Hippocampal formation (tissue), 2 donors: ENCODE results near the gene ERICH6.

ENCODE experiments used
- DNase-seq, 2 donors: peaks; one replicate each; lab custom pipeline; 2025; lab: John Stamatoyannopoulos, UW

Gene ERICH6

GRCh38 chr3:150703756-150704344 lies at the start of gene ERICH6:
ERICH6 (minus strand) TSS chr3:150703920; CDS start chr3:150703898, 22 bp downstream.
- DNase-seq: peak; percentile 73 to 83

DNA sequence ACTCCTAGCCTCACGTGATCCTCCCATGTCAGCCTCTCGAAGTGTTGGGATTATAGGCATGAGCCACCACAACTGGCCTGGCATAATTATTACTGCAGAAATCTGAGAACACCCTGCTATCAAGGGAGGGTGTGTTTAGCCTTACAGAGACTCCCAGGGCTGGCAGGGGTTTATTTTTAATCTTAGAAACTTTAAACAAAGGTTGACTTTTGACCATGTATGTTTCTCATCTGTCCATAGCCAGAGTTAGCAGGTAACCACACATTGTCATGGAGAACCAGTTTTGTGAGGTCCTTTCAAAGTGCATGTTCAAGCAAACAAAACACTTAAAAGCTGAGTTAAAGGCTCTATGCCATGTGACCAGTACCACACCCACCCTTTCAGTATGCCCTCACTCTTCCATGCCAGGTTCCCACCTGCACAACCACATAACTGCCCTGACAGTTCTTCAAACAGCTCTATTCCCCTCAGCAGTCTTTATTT lies 48.1 kb upstream of the ERICH6 start:
- DNase-seq: no peak

GRCh38 chr3:150749255-150749654 lies 45.5 kb upstream of the ERICH6 start:
- DNase-seq: no peak

DNA sequence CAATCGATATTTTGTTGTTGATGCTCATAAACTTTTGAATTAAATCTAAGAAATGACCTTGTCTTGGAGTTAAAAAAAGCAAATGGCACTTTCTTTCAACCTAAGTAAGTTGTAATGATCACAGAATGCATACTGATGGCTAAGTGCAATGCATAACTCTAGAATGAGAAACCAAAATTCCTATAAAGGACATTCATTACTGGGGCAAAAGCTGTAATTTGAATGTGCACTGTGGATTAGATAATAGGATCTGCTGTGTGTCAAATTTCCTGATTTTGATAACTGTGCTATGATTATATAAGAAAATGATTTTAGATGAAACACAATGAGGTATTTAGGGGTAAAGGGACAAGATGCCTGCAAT lies 44.9 kb upstream of the ERICH6 start:
- DNase-seq: no peak

- no peak for DNase-seq
Observed at GRCh38 chr3:150747886-150748683, 44.4 kb upstream of the ERICH6 start.

DNA sequence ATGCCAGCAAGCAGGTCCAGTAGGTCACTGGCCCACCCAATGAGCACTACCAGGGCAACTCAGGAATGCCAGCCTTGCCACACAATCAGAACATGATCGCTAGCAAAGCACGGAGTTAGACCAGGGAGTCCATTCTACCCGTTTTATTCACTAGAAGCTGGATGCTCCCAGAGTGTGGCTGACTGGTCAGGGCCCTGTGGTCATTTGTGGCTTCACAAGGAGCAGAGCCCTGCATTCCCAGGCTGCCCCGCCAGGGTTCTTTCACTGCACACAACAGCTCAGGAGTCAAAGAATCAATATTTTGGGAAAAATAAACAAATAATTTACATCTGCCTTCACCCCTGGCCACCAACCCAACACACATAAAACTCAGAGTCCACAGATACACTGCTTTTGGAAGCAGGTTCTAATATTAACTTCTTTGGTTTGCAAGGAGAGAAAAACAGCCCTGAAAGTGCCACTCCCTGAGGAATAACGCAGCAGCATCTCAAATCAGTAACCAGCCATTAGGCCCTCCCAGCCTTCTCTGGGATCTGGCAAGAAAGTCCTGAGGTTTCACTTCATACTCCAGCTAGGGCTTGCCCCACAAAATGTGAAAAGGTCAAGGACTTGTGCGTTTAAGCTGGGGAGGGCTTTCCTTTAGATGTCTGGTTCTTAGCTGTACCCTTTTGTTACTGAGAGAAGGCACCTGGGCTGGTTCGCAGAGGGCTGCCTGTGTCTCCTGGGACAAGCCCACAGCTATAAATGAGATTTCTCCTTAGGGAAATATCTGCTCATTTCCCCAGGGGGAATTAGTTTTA lies 43.3 kb upstream of the ERICH6 start:
- DNase-seq: no peak

DNA sequence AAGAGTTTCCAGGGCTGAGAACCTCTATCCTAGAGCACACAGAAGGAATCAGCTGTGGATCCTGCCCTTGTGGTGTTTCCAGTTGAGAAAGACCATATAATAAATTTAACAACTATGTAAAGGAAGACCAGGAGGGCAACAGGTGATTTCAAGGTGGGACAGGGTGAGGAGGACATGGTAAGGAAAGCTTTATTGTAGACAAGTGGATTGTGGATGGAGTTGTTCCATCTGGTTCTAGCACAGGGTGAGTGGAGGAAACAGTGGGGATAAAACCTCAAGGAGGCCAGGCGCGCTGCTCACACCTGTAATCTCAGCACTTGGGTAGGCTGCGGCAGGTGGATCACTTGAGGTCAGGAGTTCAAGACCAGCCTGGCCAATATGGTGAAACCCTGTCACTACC lies 42.1 kb upstream of the ERICH6 start:
- no peak for DNase-seq

DNA sequence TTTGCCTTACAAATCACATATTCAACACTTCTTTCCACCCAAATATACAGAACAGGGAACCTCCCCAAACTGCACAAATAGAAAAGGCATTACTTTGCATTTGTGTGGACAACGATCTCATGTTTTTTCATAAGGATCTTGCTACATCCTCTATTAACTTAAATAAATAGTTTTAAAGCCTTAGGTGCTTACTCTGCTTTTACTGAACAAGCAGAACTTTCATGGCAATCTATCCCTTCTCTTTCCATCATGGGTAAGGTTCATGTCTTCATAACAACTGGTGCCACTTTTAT lies 41.1 kb upstream of the ERICH6 start:
- DNase-seq: no peak

GRCh38 chr3:150744041-150744918 lies 40.6 kb upstream of the ERICH6 start:
- no peak for DNase-seq

GRCh38 chr3:150743508-150743907 lies 39.8 kb upstream of the ERICH6 start:
- DNase-seq: no peak

- no peak for DNase-seq
Observed at GRCh38 chr3:150742679-150743078, 39.0 kb upstream of the ERICH6 start.

DNA sequence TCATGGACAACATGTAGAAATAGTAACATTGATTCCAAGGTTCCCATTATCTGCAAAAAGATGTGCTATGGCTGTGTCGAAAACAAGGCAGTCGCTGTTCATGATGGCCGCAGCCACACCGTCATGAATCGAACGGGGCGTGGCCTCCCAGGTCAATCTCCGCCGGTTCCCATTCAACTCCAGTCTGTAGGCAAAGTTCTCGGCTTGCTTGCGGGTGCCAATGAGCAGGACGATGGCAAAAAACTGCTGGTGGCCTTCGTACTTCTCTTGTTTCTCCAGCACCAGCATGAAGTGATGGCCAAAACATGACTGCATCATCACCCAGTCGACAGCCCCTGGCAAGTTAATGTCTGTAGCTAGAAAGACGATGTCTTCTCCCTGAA lies 38.4 kb upstream of the ERICH6 start:
- no peak for DNase-seq

DNA sequence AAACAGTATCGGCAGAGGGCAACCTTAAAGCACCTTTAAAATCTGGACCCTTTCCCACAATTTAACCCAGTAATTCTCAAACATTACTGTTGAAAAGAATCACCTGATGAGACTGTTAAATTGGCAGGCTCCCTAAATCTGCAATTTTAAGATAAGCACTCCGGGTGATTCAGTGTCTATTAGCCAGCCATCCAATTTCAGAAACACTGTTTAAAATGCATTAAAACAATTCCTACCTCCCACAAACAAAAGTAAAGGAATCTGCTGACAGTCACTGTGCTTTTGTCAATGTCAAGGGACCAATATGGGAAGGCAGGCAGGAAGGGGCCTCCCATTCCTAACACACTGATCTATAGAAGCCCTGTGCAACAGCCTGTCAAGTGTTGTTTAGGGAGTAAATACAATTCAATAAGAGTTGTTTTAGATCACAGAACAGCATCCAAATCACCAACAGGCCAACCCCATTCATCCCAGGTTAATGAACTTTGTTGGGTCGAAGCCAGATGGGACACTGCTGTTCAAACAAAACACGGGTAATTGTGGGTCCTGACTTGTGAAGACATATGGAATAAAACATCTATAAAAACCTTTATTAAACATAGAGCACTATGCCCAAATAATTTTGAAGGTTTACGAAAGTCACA lies 37.9 kb upstream of the ERICH6 start:
- DNase-seq: no peak

DNA sequence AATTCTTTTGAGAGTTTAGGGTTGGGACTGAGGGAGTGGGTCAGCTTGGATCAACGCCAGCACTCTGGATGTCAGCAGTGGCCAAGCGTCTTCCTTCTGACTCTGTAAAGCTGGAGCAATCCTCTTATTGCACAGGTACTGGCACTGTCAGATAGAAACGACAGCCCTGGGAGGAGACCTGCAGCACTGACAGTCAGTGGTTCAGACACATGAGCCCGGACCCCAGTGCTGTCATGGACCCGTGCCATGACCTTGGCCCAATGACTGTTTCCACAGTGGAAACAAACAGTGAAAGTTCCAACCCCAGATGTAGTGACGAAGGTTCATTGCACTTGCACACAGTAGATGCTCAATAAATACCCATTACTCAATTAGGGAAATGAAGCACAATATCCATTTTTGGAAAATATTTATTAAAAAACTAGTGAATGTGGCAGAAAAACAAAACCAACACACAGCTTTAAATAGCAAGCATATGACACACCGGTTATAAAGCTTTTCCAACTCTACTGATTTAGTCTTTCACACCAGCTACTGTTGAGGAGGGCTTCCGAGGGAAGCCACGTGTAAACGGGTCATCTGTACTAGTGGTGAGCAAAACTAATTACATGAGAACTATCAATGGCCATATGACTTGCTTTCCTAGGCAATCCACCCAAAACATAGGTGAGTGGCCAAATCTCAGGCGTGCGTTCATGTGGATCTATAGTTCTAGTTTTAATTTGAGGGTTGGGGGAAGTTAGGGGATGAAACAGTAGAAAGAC lies 37.2 kb upstream of the ERICH6 start:
- DNase-seq: no peak

GRCh38 chr3:150739877-150740645 lies 36.3 kb upstream of the ERICH6 start:
- DNase-seq: no peak

DNA sequence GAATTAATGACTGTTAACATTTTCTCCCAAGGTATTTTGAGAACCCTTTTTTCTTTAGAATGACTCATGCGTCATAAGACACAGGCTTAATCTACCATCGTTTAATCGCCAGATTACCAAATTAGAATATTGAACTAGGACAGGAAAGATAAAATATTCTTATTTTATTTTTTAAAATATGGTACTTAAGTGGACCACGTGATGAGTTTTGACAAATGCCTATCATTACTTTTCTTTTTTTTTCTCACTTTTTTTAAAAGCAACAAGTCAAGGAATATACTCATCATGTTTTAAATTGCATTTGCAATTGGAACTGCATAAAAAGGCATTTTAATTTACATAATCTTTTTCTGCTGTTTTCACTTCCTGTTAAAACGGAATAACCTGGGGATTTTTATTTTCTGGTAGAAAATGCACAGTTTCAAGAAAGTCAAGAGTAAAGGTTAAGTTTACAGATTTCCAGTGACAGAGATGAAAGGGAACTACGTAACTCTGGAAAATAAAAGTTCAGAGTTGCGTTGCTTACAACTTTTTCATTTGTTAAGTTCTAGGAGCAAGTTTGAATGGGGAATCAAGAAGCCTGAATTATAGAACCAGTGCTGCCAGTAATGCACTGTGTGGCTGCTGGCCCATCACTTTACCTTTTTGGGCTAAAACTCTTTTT lies 35.6 kb upstream of the ERICH6 start:
- no peak for DNase-seq

GRCh38 chr3:150738688-150739087 lies 35.0 kb upstream of the ERICH6 start:
- no peak for DNase-seq

DNA sequence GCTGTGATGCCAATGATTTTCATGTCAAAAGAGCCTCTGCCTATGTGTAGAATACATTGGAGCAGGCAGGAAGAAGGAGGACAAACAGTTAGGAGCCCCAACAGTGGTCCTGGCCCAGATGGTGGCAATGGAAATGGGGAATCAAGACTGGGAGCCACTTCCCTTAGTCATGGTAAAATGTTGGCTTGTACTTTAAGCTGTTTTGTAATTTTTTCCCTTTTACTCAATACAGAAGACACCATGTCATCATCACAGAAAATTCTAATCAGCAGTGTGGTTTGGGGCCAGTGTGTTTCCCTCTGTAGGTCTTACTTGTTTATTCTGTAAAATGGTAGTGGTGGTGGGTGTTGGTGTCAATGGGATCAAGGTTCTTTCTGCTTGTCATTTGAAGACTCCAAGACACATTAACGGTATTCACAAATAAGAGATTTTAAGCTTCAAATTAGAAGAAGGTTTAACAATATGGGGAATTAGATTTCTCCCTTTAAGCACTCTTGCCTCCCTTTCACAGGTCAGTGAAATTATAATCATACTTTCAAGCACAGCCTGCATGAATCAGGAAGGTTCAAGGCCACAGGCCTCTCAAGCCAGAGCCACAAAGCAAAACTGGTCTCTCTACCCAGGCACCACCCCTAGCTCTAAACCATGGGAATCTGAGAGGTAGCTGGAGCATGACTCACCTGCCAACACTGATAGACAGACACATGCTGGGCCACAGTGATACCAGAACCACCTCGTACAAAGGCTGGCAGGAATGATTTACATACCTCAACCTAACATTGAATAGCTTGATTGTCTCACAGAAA lies 34.4 kb upstream of the ERICH6 start:
- DNase-seq: no peak
